Panc1 (cell line): ENCODE data around the gene DLGAP4.

Source experiments
- POLR2AphosphoS5 ChIP-seq: IDR thresholded peaks from 2 replicates; pipeline ENCODE4 v1.6.1; 2012; ENCODE audit warnings: mild to moderate bottlenecking, low read depth, low read length, moderate library complexity
- SIN3A ChIP-seq: IDR thresholded peaks from 2 replicates; pipeline ENCODE4 v1.6.1; 2012; ENCODE audit warnings: low read depth, mild to moderate bottlenecking, low read length, moderate library complexity, borderline replicate concordance; ENCODE audit not compliant: insufficient read depth
- TF ChIP-seq, protein P1 (sequence below): fragments of 450-650 bp; IDR thresholded peaks from 2 replicates; pipeline ENCODE4 v1.5.1; 2017; ENCODE audit warnings: mild to moderate bottlenecking

DNA sequence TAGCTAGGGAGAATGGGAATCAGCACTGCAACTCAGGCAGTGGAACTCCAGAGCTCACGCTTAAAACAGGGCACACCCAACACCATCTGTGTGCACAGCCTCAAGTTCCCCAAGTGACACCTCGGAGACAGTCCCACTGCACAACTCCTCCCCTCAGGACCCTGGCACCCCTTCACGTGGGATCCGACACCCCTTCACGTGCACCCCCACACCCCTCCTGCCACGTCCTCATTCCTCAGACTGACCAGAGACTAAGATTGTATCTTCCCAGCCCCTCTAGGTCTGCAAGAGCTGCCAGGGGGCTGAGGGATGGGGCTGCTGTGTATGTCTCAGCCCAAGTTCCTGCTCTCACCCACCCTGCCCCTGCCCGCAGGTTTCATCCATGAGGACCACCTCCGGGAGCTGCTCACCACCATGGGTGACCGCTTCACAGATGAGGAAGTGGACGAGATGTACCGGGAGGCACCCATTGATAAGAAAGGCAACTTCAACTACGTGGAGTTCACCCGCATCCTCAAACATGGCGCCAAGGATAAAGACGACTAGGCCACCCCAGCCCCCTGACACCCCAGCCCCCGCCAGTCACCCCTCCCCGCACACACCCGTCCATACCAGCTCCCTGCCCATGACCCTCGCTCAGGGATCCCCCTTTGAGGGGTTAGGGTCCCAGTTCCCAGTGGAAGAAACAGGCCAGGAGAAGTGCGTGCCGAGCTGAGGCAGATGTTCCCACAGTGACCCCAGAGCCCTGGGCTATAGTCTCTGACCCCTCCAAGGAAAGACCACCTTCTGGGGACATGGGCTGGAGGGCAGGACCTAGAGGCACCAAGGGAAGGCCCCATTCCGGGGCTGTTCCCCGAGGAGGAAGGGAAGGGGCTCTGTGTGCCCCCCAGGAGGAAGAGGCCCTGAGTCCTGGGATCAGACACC, 242.8 kb downstream of the DLGAP4 start:
- TF ChIP-seq, protein P1, sequence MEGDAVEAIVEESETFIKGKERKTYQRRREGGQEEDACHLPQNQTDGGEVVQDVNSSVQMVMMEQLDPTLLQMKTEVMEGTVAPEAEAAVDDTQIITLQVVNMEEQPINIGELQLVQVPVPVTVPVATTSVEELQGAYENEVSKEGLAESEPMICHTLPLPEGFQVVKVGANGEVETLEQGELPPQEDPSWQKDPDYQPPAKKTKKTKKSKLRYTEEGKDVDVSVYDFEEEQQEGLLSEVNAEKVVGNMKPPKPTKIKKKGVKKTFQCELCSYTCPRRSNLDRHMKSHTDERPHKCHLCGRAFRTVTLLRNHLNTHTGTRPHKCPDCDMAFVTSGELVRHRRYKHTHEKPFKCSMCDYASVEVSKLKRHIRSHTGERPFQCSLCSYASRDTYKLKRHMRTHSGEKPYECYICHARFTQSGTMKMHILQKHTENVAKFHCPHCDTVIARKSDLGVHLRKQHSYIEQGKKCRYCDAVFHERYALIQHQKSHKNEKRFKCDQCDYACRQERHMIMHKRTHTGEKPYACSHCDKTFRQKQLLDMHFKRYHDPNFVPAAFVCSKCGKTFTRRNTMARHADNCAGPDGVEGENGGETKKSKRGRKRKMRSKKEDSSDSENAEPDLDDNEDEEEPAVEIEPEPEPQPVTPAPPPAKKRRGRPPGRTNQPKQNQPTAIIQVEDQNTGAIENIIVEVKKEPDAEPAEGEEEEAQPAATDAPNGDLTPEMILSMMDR, result no peak
- TF ChIP-seq POLR2AphosphoS5 (no peak), SIN3A (no peak)
